Measurements from ENCODE around the gene FGFR1OP2.
"Not testable (repeated sequence)": the region's sequence is repeated elsewhere in the genome, so short reads cannot be mapped to it uniquely, and the experiment has no call there.

Gene FGFR1OP2

DNA sequence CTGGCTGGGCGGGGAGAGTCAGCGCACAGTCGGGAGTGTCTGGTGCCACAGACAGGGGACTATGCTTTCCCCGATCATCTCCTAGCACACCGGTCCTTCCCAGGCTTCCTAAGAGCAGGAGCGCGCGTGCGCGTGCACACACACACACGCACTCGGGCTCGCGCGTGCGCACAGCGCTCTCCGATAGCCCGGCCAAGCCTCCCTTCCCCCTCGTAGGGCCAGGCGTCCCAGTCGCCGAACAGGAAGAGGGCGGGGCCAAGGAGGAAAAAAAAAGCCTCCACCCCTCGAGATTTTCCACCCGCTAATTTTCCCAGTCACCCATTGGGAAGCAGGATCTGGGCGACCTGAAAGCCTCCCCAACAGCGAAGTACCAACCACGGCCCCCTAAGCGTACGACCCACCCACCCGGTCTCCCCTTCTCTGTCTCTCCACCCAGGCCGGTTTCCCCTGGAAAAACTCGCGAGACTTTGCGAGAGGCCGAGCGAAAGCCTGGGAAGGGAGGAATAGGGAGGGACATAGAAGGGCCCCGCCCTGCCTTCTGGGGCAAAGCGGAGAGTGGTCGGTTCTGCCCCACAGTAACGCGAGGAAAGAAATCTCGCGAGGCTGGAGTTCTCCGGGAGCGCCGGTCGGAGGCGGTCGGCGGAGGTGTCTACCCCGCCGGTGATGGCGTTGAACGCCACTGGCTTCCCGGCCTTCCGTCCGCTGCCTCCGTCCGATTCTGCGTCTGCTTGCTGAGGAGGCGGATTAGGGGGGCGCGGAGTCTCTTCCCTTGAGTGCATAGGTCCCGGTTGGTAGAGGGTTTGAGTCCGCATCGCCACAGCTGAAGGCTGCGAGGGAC lies at the start of gene FGFR1OP2, which contains the start of gene INTS13:
Gene FGFR1OP2, plus strand, starts transcription at position 608 of the 838 bp plus-strand sequence. CDS start 15,689 bp downstream, outside the sequence.
Gene INTS13, minus strand, starts transcription at position 119 of the 838 bp plus-strand sequence. CDS start 1,178 bp downstream, outside the sequence.
- peak within 1 kb of the TSS; percentile 92 for H3K27ac ChIP-seq
- TF ChIP-seq CTCF (conservative IDR thresholded peaks at IDR 0.05): no peak

GRCh38 chr12:26890784-26891183 lies 47.5 kb upstream of the FGFR1OP2 start:
- TF ChIP-seq CTCF (conservative IDR thresholded peaks at IDR 0.05): no peak
- H3K27ac ChIP-seq: no peak overlapping the region

- H3K27ac ChIP-seq: no peak overlapping the region
- no peak for TF ChIP-seq CTCF (conservative IDR thresholded peaks at IDR 0.05)
These were observed 46.6 kb upstream of the FGFR1OP2 start for GRCh38 chr12:26891704-26892103.

GRCh38 chr12:26895672-26896071 lies 42.6 kb upstream of the FGFR1OP2 start:
- H3K27ac ChIP-seq: no peak overlapping the region
- TF ChIP-seq CTCF (conservative IDR thresholded peaks at IDR 0.05): no peak

DNA sequence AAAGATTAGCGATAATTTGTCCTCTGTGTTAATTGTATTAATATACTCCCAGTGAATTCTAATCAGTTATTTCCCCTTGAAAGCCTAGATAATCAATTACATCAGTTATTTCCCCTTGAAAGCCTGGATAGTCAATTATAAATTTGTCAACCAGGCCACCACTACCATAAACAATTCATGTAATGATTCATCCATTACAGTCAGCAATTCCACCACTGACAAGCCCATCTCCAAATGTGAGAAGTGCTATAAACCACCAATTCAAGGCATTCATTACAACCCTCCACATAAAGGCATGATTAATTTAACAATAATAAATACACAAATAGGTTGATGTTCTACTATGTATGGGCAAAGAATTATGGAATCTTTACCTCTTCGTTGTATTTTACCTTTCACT lies 41.4 kb upstream of the FGFR1OP2 start:
- TF ChIP-seq CTCF (conservative IDR thresholded peaks at IDR 0.05): no peak
- no peak overlapping the region for H3K27ac ChIP-seq

- not testable (repeated sequence) for H3K27ac ChIP-seq
These were observed 34.9 kb upstream of the FGFR1OP2 start for GRCh38 chr12:26903396-26903795.

GRCh38 chr12:26906024-26906423 lies 32.2 kb upstream of the FGFR1OP2 start:
- no peak for TF ChIP-seq CTCF (conservative IDR thresholded peaks at IDR 0.05)
- no peak overlapping the region for H3K27ac ChIP-seq

DNA sequence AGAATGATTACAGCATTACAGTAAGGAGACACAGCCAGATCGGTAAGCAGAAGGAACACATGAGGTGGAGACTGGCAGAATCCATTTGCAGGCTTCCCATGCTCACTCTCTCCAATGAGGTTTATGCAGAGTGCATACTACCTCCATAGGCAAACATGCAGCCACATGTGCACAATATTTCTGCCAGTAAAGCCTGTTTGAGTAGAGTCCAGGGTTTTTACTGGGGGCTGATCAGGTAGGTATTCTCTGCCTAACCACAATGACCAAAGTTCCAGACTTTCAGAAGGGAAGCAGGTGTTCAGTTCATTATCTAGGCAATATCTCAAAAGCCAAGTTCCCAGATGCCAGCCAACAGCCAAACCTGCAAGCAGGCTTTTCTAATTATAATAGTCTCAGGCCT lies 31.6 kb upstream of the FGFR1OP2 start:
- H3K27ac ChIP-seq: no peak overlapping the region

More for the DNA sequence above, 31.6 kb upstream of the FGFR1OP2 start:
- TF ChIP-seq CTCF (conservative IDR thresholded peaks at IDR 0.05): no peak

All from VCaP (cell line).